WI38 (cell line): Measurements from ENCODE around the gene FBXL13.

Experiments used
- H3K4me3 ChIP-seq: 2 replicates; pipeline ENCODE4 v1.5.1; 2011; ENCODE audit warnings: low read depth, mild to moderate bottlenecking, control low read depth, low read length
- CTCF ChIP-seq: IDR thresholded peaks from 2 replicates; pipeline ENCODE4 v1.5.1; 2012; ENCODE audit warnings: low read depth, mild to moderate bottlenecking, control low read depth, low read length

The FBXL13 gene

GRCh38 chr7:103074519-103075336, at the start of gene FBXL13, which contains the start of gene ARMC10:
Gene FBXL13, minus strand, starts transcription at chr7:103074796.
Gene ARMC10, plus strand, starts transcription at chr7:103075140. Its CDS starts 133 bp downstream, at chr7:103075273.
- peak within 1 kb of the TSS; percentile 86 for H3K4me3 ChIP-seq
- TF ChIP-seq CTCF = no peak

GRCh38 chr7:103123529-103123928, 48.9 kb upstream of the FBXL13 start:
- TF ChIP-seq CTCF = no peak
- H3K4me3 ChIP-seq = no peak overlapping the region

- no peak overlapping the region for H3K4me3 ChIP-seq
- TF ChIP-seq CTCF = no peak
Measured at GRCh38 chr7:103121641-103122040, 47.0 kb upstream of the FBXL13 start.

- H3K4me3 ChIP-seq = no peak overlapping the region
- TF ChIP-seq CTCF = no peak
Measured at GRCh38 chr7:103120362-103120761, 45.8 kb upstream of the FBXL13 start.

GRCh38 chr7:103119791-103120291, 45.2 kb upstream of the FBXL13 start:
- no peak for TF ChIP-seq CTCF
- no peak overlapping the region for H3K4me3 ChIP-seq

- TF ChIP-seq CTCF = no peak
- H3K4me3 ChIP-seq = no peak overlapping the region
Measured at GRCh38 chr7:103117465-103117864, 42.9 kb upstream of the FBXL13 start.

GRCh38 chr7:103116991-103117390, 42.4 kb upstream of the FBXL13 start:
- no peak for TF ChIP-seq CTCF
- H3K4me3 ChIP-seq = no peak overlapping the region
